GM21723 (cell line): Measurements from ENCODE around the gene COPS9.
A peak's percentile ranks its signal among the peaks of the same experiment; 100 is the strongest.

Source experiments
- ATAC-seq: cut with Tn5 transposase; IDR thresholded peaks from one replicate; pipeline ENCODE4 v1.9.1; 2021; ENCODE audit warnings: mild to moderate bottlenecking, moderate library complexity; ENCODE audit not compliant: unreplicated experiment

COPS9 gene

GRCh38 chr2:240137596-240138253 is 1.6 kb upstream of the COPS9 start:
- no peak for ATAC-seq

- peak; percentile 16 for ATAC-seq
These were observed 677 bp upstream of the COPS9 start for GRCh38 chr2:240136671-240137292.

- ATAC-seq: peak; percentile 32
These were observed 446 bp downstream of the COPS9 start for GRCh38 chr2:240135706-240136012.

- ATAC-seq: no peak
These were observed 1.1 kb downstream of the COPS9 start for GRCh38 chr2:240134956-240135520.

GRCh38 chr2:240134466-240134865 is 1.6 kb downstream of the COPS9 start:
- ATAC-seq: no peak

- no peak for ATAC-seq
These were observed 2.7 kb downstream of the COPS9 start for GRCh38 chr2:240133401-240133800.

- ATAC-seq: no peak
These were observed 3.5 kb downstream of the COPS9 start for GRCh38 chr2:240132651-240132980.

GRCh38 chr2:240131941-240132650 is 4.0 kb downstream of the COPS9 start:
- ATAC-seq: no peak

- ATAC-seq: no peak
These were observed 4.8 kb downstream of the COPS9 start for GRCh38 chr2:240131296-240131695.

- no peak for ATAC-seq
These were observed 5.5 kb downstream of the COPS9 start for GRCh38 chr2:240130393-240131195.

GRCh38 chr2:240129731-240130392 is 6.2 kb downstream of the COPS9 start:
- no peak for ATAC-seq

- no peak for ATAC-seq
These were observed 6.8 kb downstream of the COPS9 start for GRCh38 chr2:240129311-240129710.

GRCh38 chr2:240128608-240129145 is 7.4 kb downstream of the COPS9 start:
- no peak for ATAC-seq

GRCh38 chr2:240127911-240128607 is 8.0 kb downstream of the COPS9 start:
- ATAC-seq: no peak

- ATAC-seq: no peak
These were observed 8.8 kb downstream of the COPS9 start for GRCh38 chr2:240127191-240127750.

GRCh38 chr2:240126731-240127130 is 9.4 kb downstream of the COPS9 start:
- ATAC-seq: no peak

- no peak for ATAC-seq
These were observed 10.4 kb downstream of the COPS9 start for GRCh38 chr2:240125742-240126141.

GRCh38 chr2:240124651-240125030 is 11.5 kb downstream of the COPS9 start:
- ATAC-seq: no peak

GRCh38 chr2:240123821-240124650 is 12.1 kb downstream of the COPS9 start:
- ATAC-seq: no peak
